Measurements from ENCODE around the gene LGMN. TPM values are rescaled to one million over a fixed set of nuclear protein-coding genes. Genes with fewer than 3 reads are reported as not detected.
"Not testable (repeated sequence)": the region's sequence is repeated elsewhere in the genome, so short reads cannot be mapped to it uniquely, and the experiment has no call there.

Gene LGMN
- polyA plus RNA-seq, 1 experiment, result 112 TPM

DNA sequence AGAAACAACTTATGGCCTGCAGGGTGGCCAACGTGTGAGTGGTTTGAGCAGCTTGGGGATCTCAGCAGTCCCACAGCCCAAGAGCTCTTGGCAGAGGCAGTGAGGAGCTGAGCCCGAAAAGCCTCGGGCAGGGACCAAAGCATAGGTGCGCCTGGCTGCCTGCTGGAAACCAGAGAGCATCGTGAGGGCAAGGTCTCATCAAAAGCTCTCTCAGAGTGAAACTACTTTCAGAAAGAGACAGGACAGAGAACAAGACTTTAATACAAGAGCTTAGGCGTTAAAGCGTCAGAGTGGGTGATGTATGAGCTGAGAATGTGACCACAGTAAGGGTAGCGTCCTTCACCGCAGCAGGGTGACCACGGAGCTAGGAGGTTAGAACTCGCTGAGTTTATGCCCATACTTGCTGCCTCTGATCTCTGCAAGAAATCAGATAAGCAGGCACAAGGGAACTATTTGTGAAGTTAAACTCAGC is 30.8 kb downstream of the LGMN start:
- ChIA-PET POLR2A (interaction anchor here (0.5 kb wide), 1 partner anchor 31 kb away, joined by 3 read pairs; no protein-coding TSS in a partner anchor), CTCF (interaction anchor here (0.5 to 2.4 kb wide), 5 partner anchors 9 to 68 kb away, joined by 3 to 5 read pairs (median 4); no protein-coding TSS in a partner anchor)
- Histone ChIP-seq H3K4me3 (ENCODE audit: low read depth, low read length) (no peak overlapping the region), H3K27me3 (ENCODE audit: control insufficient read depth, insufficient read depth, low read length) (no peaks in the 10 kb centered on the region), H3K36me3 (ENCODE audit: control insufficient read depth, insufficient read depth, low read length) (no peaks in the 10 kb centered on the region)
- TF ChIP-seq CTCF (IDR thresholded peaks at IDR 0.05; ENCODE audit: insufficient read depth, low read depth, low read length), result no peak
- DNase-seq (ENCODE audit: low read depth), result no peak

DNA sequence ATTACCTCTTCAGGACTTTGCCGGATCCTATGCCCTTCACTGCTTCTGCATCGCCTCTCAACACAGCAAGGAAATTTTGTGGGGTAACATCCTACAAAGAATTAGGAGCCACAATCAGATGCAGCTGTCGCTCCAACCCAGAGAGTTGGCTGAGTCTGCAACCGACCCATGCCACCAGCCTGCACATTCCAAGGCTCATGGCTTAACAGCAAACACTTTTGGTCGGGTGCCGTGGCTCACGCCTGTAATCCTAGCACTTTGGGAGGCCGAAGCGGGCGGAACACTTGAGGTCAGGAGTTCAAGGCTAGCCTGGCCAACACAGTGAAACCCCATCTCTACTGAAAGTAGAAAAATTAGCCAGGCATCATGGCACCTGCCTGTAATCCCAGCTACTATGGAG is 32.3 kb downstream of the LGMN start:
- CTCF ChIA-PET, result interaction anchor here (7.3 kb wide), 1 partner anchor 69 kb away, joined by 67 read pairs; no protein-coding TSS in a partner anchor
- no peak for DNase-seq (ENCODE audit: low read depth)

GRCh38 chr14:92714739-92715307 is 33.6 kb downstream of the LGMN start:
- H3K4me3 ChIP-seq (ENCODE audit: low read depth, low read length); H3K27me3 ChIP-seq (ENCODE audit: control insufficient read depth, insufficient read depth, low read length); POLR2A ChIA-PET; H3K36me3 ChIP-seq (ENCODE audit: control insufficient read depth, insufficient read depth, low read length); DNase-seq (ENCODE audit: low read depth): not testable (repeated sequence)
- TF ChIP-seq CTCF (IDR thresholded peaks at IDR 0.05; ENCODE audit: insufficient read depth, low read depth, low read length), result peak; percentile 82
- CTCF ChIA-PET, result interaction anchor here (0.7 to 7.3 kb wide), 9 partner anchors 10 to 70 kb away, joined by 3 to 67 read pairs (median 4); partner anchors contain the start of gene LGMN

More for the DNA sequence above, 32.3 kb downstream of the LGMN start:
- Histone ChIP-seq H3K4me3 (ENCODE audit: low read depth, low read length) (no peak overlapping the region), H3K27me3 (ENCODE audit: control insufficient read depth, insufficient read depth, low read length) (no peaks in the 10 kb centered on the region), H3K36me3 (ENCODE audit: control insufficient read depth, insufficient read depth, low read length) (no peaks in the 10 kb centered on the region)
- TF ChIP-seq CTCF (IDR thresholded peaks at IDR 0.05; ENCODE audit: insufficient read depth, low read depth, low read length), result no peak
- POLR2A ChIA-PET, result no interaction called here

DNA sequence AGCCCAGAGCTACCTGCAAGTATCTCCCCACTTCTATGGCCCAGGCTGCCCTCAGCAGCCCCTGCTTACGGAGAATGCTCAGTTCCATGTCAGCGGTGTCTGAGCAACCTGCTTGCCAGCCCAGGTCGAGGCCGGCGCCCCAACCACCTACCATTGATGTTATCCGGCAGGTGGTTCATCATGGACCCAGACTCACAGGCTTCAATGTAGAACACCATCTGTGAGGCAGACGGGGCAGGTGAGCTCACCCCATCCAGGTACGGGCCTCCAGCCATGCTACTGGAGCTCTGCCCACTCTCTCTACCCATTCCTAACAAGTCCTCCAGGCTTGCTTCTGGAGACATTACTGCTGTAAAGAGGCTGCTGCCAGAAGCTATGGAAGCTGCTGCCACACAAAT is 35.8 kb downstream of the LGMN start:
- CTCF ChIA-PET, result interaction anchor here (0.6 to 7.3 kb wide), 7 partner anchors 7 to 72 kb away, joined by 3 to 67 read pairs (median 4); no protein-coding TSS in a partner anchor
- POLR2A ChIA-PET, result no interaction called here
- H3K36me3 ChIP-seq (ENCODE audit: control insufficient read depth, insufficient read depth, low read length), result peaks cover 3% of the 10 kb centered on the region

More for the DNA sequence above, 35.8 kb downstream of the LGMN start:
- Histone ChIP-seq H3K4me3 (ENCODE audit: low read depth, low read length) (no peak overlapping the region), H3K27me3 (ENCODE audit: control insufficient read depth, insufficient read depth, low read length) (no peaks in the 10 kb centered on the region)
- TF ChIP-seq CTCF (IDR thresholded peaks at IDR 0.05; ENCODE audit: insufficient read depth, low read depth, low read length), result no peak
- DNase-seq (ENCODE audit: low read depth), result no peak
